GM23338 (cell line): ENCODE results near the gene PPP1R3D. TPM values are rescaled to one million over a fixed set of nuclear protein-coding genes. Genes with fewer than 3 reads are reported as not detected.

ENCODE experiments used
- ATAC-seq: fragments of 200-7000 bp; cut with Tn5 transposase; 3 replicates; pipeline ENCODE4 v1.9.1; 2020
- DNase-seq: peaks from one replicate; pipeline ENCODE4 v3.0.0-alpha.2; 2015; ENCODE audit warnings: low spot score
- H2AFZ ChIP-seq: fragments of 200-600 bp; sonication (generic); 2 replicates; pipeline ENCODE4 v1.8.0; 2016; ENCODE audit warnings: antibody characterized with exemption, mild to moderate bottlenecking, moderate library complexity
- H3F3A ChIP-seq: fragments of 200-600 bp; sonication (generic); replicated peaks from 2 replicates; pipeline ENCODE4 v1.8.0; 2017; ENCODE audit warnings: antibody characterized with exemption, mixed run types, low read depth
- H3K27ac ChIP-seq: fragments of 200-600 bp; sonication (generic); 2 replicates; pipeline ENCODE4 v1.6.1; 2016; ENCODE audit warnings: low read depth
- H3K27me3 ChIP-seq: fragments of 200-600 bp; sonication (generic); 2 replicates; pipeline ENCODE4 v1.8.0; 2016; ENCODE audit warnings: mild to moderate bottlenecking, mixed run types, moderate library complexity; ENCODE audit not compliant: insufficient read depth
- H3K36me3 ChIP-seq: fragments of 200-600 bp; sonication (generic); 2 replicates; pipeline ENCODE4 v1.8.0; 2016; ENCODE audit warnings: mild to moderate bottlenecking; ENCODE audit not compliant: insufficient read depth
- H3K4me1 ChIP-seq: fragments of 200-600 bp; sonication (generic); 2 replicates; pipeline ENCODE4 v1.8.0; 2016; ENCODE audit warnings: mild to moderate bottlenecking, moderate library complexity; ENCODE audit not compliant: insufficient read depth
- H3K4me2 ChIP-seq: fragments of 200-600 bp; sonication (generic); 2 replicates; pipeline ENCODE4 v1.7.1; 2017; ENCODE audit warnings: mixed run types
- H3K4me3 ChIP-seq: fragments of 200-600 bp; sonication (generic); 2 replicates; pipeline ENCODE4 v1.6.1; 2016; ENCODE audit warnings: mixed run types
- H3K79me2 ChIP-seq: fragments of 200-600 bp; sonication (generic); replicated peaks from 2 replicates; pipeline ENCODE4 v1.8.0; 2017; ENCODE audit warnings: mild to moderate bottlenecking; ENCODE audit not compliant: insufficient read depth
- H3K9me2 ChIP-seq: fragments of 200-600 bp; sonication (generic); 2 replicates; pipeline ENCODE4 v1.8.0; 2017; ENCODE audit not compliant: insufficient read depth
- H4K20me1 ChIP-seq: fragments of 200-600 bp; sonication (generic); replicated peaks from 2 replicates; pipeline ENCODE4 v1.8.0; 2017; ENCODE audit warnings: mild to moderate bottlenecking; ENCODE audit not compliant: insufficient read depth
- H3K27ac Mint-ChIP-seq: 2 replicates; pipeline ENCODE4 v1.8.0; 2020; ENCODE audit warnings: inconsistent platforms, mild to moderate bottlenecking, moderate library complexity, mixed read lengths
- H3K27me3 Mint-ChIP-seq: 3 replicates; pipeline ENCODE4 v1.8.0; 2022; ENCODE audit warnings: low read depth, mild to moderate bottlenecking, moderate library complexity, mixed read lengths, inconsistent platforms; ENCODE audit not compliant: insufficient read depth, poor library complexity
- H3K36me3 Mint-ChIP-seq: 3 replicates; pipeline ENCODE4 v1.8.0; 2021; ENCODE audit warnings: low read depth, mild to moderate bottlenecking, inconsistent platforms, moderate library complexity, mixed read lengths
- H3K4me1 Mint-ChIP-seq: 3 replicates; pipeline ENCODE4 v1.8.0; 2020; ENCODE audit warnings: mild to moderate bottlenecking, inconsistent platforms, mixed read lengths
- H3K4me3 Mint-ChIP-seq: 3 replicates; pipeline ENCODE4 v1.8.0; 2021; ENCODE audit warnings: moderate library complexity, mild to moderate bottlenecking, inconsistent platforms, mixed read lengths
- H3K9me3 Mint-ChIP-seq: 3 replicates; pipeline ENCODE4 v1.8.0; 2020; ENCODE audit warnings: moderate library complexity, mild to moderate bottlenecking, inconsistent platforms, mixed read lengths
- CREB1 ChIP-seq: fragments of 250-450 bp; sonication (Bioruptor Pico); IDR thresholded peaks from 2 replicates; pipeline ENCODE4 v1.5.0; 2020; ENCODE audit warnings: low read depth, mild to moderate bottlenecking, moderate library complexity
- CTCF ChIP-seq, 2 experiments: fragments of 200-600 bp in 1 of 2; sonication (generic) in 1 of 2; conservative IDR thresholded peaks; 2 replicates each; pipeline versions ENCODE4 v1.5.1 to v1.6.1; 2016 to 2017; ENCODE audit warnings: antibody characterized with exemption in 2 of 2, low read depth in 2 of 2, mild to moderate bottlenecking in 2 of 2, moderate library complexity in 1 of 2
- ETS1 ChIP-seq: IDR thresholded peaks from 2 replicates; pipeline ENCODE4 v1.6.1; 2016; ENCODE audit warnings: antibody characterized with exemption
- EZH2 ChIP-seq: fragments of 200-600 bp; sonication (generic); IDR thresholded peaks from one replicate; pipeline ENCODE4 v1.8.0; 2017; ENCODE audit warnings: antibody characterized with exemption, mild to moderate bottlenecking, low read depth; ENCODE audit not compliant: unreplicated experiment
- EZH2phosphoT487 ChIP-seq: fragments of 200-600 bp; sonication (generic); IDR thresholded peaks from one replicate; pipeline ENCODE4 v1.8.1; 2018; ENCODE audit warnings: antibody characterized with exemption; ENCODE audit not compliant: unreplicated experiment
- JUNB ChIP-seq: IDR thresholded peaks from one replicate; pipeline ENCODE4 v1.6.1; 2016; ENCODE audit warnings: antibody characterized with exemption; ENCODE audit not compliant: unreplicated experiment
- NANOG ChIP-seq: IDR thresholded peaks from 2 replicates; pipeline ENCODE4 v1.6.1; 2016; ENCODE audit warnings: antibody characterized with exemption, borderline replicate concordance
- POLR2AphosphoS5 ChIP-seq: IDR thresholded peaks from 2 replicates; pipeline ENCODE4 v1.6.1; 2016; ENCODE audit warnings: antibody characterized with exemption, low read depth
- REST ChIP-seq: IDR thresholded peaks from one replicate; pipeline ENCODE4 v1.6.1; 2018; ENCODE audit warnings: antibody characterized with exemption; ENCODE audit not compliant: unreplicated experiment
- STAT1 ChIP-seq: IDR thresholded peaks from one replicate; pipeline ENCODE4 v1.6.1; 2016; ENCODE audit warnings: antibody characterized with exemption; ENCODE audit not compliant: unreplicated experiment
- ZNF114 ChIP-seq: fragments of 250-450 bp; sonication (Bioruptor Pico); IDR thresholded peaks from 2 replicates; pipeline ENCODE4 v1.5.0; 2020; ENCODE audit warnings: mild to moderate bottlenecking, moderate library complexity
- ZNF331 ChIP-seq: fragments of 250-450 bp; sonication (Bioruptor Pico); IDR thresholded peaks from 2 replicates; pipeline ENCODE4 v1.5.0; 2020; ENCODE audit warnings: low read depth, mild to moderate bottlenecking, moderate library complexity
- ZNF462 ChIP-seq: fragments of 250-450 bp; sonication (Bioruptor Pico); IDR thresholded peaks from 2 replicates; pipeline ENCODE4 v1.5.0; 2020; ENCODE audit warnings: mild to moderate bottlenecking, moderate library complexity
- polyA plus RNA-seq: library from polyadenylated mRNA; unstranded; fragments of >200 nt; fragmentation: Nextera tagmentation; extraction: Ambion mirVana; gene quantifications from 2 replicates; pipeline ENCODE4 v1.2.1, GENCODE V29; 2016
- total RNA-seq: library from RNA; depleted of rRNA; stranded (reverse); fragments of >200 nt; shearing (Covaris generic); gene quantifications from 2 replicates; pipeline ENCODE4 v1.2.3, GENCODE V29; 2014

The PPP1R3D gene
- total and polyA plus RNA-seq, 2 experiments from 2014 or later, result 1.4 to 3.0 TPM

- no peaks in the 10 kb centered on the region for H3K79me2 ChIP-seq
- no peak overlapping the region for H3K27ac Mint-ChIP-seq
- no peak for ATAC-seq
Measured at GRCh38 chr20:59949911-59950310, 9.8 kb upstream of the PPP1R3D start.

More at GRCh38 chr20:59949911-59950310, 9.8 kb upstream of the PPP1R3D start:
- H3K4me1 Mint-ChIP-seq, result peaks cover 10% of the 10 kb centered on the region
- H3K4me3 Mint-ChIP-seq, result no peak overlapping the region
- H4K20me1 ChIP-seq, result no peaks in the 10 kb centered on the region
- TF ChIP-seq ZNF114 (CRISPR knock-in tag) (no peak), JUNB (no peak), STAT1 (no peak), ETS1 (no peak), POLR2AphosphoS5 (no peak), CREB1 (CRISPR knock-in tag) (no peak), ZNF331 (no peak), ZNF462 (CRISPR knock-in tag) (no peak), NANOG (no peak), REST (no peak), CTCF (conservative IDR thresholded peaks at IDR 0.05; ENCODE audit: low read depth in 2 of 2) (no peak), EZH2 (no peak), EZH2phosphoT487 (no peak)
- no peak for DNase-seq
- H2AFZ ChIP-seq, result no peak overlapping the region
- H3K36me3 ChIP-seq, result no peaks in the 10 kb centered on the region
- no peaks in the 10 kb centered on the region for H3K27me3 ChIP-seq
- no peak overlapping the region for H3K27ac ChIP-seq
- no peaks in the 10 kb centered on the region for H3K27me3 Mint-ChIP-seq
- no peaks in the 10 kb centered on the region for H3F3A ChIP-seq
- no peak overlapping the region for H3K4me2 ChIP-seq
- no peak overlapping the region for H3K4me3 ChIP-seq
- H3K9me3 Mint-ChIP-seq, result no peaks in the 10 kb centered on the region
- H3K36me3 Mint-ChIP-seq, result peaks cover 5% of the 10 kb centered on the region; the same call in 2 of the 3 replicates
- no peaks in the 10 kb centered on the region for H3K9me2 ChIP-seq
- peaks cover 5% of the 10 kb centered on the region for H3K4me1 ChIP-seq
